Left renal cortex interstitium (tissue), 4 donors: Measurements from ENCODE around the gene PER1. TPM values are rescaled to one million over a fixed set of nuclear protein-coding genes. Genes with fewer than 3 reads are reported as not detected.
"Not testable (repeated sequence)": the region's sequence is repeated elsewhere in the genome, so short reads cannot be mapped to it uniquely, and the experiment has no call there.

Experiments
- DNase-seq, 4 donors: peaks; one replicate each; pipeline ENCODE4 v3.0.0-alpha.2; 2013; ENCODE audit warnings: low read depth in 4 of 4, low spot score in 2 of 4, missing footprints in 1 of 4
- polyA plus RNA-seq, 4 donors: library from polyadenylated mRNA; unstranded; fragments of 120-200 nt; gene quantifications; one replicate each; pipeline ENCODE4 v1.2.1, GENCODE V29; 2013; ENCODE audit not compliant: insufficient read length in 4 of 4

The PER1 gene
- polyA plus RNA-seq, 4 donors: 19.7 to 37.7 (median 30.8) TPM

DNA sequence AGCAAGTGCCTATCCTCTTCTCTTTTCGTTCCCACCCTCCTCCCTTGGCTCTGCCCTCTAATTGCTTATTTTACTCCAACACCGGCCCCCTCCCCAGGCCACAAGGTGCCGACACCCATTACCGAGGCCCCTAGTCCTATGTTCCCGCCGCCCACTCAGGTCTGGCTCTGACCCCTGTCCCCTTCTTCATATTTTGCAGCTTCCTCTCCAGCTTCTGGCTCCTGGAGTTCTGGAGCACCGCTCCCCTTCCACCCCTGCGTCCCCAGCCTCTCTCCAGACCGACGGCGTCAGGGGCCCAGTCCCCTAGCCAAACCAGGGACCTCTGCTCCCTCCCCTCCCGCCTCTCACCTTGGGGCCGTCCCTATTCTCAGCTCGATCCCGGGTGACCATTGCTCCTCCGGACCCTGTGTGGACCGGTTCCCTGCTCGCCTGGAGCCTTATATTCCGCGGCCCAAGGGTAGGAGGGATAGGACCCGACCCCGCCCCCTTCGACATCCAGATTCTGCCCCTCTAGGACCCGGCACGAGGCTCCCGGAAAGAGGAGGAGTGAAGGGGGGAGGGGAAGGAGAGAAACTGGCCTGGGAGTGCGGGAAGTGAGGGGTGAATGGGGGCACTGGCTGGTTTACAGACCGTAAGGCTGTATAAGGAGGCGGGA lies 28.4 kb downstream of the PER1 start, which contains the start of gene HES7:
HES7 (minus strand) TSS at position 412 of the 655 bp plus-strand sequence; CDS start at position 390, 22 bp downstream.
- DNase-seq: no peak

DNA sequence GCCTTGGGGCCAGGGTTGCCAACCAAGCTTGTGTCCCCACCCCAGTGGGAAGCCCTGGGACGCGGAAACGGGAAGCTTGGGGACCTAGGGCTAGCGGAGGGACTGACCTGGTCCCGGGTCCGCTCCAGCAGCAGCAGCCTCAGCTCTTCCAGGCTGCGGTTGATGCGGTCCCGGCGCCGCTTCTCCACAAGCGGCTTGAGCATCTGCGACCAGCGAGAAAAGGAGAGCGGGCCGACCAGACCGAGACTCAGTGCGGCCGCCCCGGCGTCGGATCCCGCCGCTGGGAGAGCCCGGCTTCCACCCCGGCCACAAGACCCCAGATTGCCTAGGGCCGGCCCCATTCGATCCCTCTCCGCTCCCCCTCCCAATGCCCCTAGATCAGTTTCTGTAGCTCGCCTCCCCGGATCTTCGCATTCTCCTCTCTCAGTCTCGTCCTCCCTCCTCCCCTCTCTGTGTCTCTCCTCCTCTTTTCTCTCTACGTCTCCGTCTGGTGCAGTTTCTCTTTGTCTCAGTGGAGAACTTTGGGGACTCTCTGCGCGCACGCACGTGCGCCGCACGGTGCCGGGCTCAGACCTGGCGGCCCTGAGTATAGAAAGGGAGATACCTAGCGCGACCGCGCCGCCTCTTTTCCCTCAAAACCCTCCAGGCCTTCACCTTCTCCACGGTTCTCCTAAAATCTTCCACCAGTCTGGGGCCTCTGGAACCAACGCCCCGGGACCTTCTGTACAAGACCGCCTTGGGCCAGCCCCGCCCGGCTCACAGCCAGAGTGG lies 29.1 kb downstream of the PER1 start:
- DNase-seq: peak in 1 of 4 donors; percentile 17

DNA sequence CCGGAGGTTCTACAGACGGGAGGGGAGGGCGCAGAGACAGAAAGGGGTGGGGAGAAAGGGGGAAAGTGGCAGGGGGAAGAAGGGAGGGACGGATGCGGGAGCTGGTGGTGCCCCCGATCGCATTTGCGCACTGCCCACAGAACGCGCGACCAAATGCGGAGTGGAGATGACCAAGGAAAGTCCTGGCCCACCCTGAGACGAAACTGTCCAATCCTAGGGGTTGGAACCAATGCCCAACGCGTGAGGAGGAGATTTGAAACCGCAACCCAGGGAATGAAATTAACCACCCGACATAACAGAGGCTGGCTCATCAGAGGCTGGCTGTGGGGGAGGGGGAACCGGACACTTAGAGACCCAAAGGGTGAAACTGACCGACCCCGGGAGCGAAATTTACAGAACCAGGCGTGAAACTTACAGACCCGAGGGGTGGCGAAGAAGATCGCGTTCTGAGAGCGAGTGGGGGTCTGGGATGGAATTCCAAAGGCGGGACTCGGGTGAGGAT lies 29.7 kb downstream of the PER1 start:
- DNase-seq: peak in 1 of 4 donors; percentile 11

DNA sequence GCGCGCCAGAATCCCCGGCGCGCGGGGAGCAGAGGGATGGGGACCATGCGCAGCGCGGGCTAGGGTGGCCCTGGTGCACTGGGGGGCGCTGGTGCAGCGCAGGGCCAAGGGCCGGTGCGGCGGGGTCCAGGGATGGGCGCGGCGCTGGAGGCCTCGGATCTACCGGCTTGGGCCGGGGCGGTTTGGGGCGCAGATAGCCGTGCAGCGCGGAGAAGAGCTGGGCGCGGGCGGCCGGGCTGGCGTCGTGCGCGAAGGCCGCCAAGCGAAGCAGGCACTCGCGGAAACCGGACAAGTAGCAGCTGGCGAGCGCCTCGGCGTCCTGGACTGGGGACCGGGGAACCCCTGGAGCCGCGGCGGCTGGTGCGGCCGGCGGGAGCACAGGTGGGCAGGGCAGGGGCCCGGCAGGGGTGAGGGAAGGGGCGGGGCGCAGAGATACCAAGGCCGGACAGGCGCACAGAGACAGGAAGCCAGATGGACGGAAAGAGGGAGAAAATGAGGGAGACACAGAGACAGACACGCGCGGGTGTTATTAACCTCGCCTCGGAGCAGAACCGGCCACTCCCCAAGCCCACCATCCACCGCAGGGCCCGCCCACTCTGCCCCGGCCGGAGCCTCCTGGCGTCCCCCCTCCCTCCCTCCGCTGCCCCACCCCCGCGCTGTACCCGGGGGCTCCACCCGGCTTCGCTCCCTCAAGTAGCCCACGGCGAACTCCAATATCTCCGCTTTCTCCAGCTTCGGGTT lies 30.4 kb downstream of the PER1 start:
- DNase-seq: peak in 1 of 4 donors; percentile 6

DNA sequence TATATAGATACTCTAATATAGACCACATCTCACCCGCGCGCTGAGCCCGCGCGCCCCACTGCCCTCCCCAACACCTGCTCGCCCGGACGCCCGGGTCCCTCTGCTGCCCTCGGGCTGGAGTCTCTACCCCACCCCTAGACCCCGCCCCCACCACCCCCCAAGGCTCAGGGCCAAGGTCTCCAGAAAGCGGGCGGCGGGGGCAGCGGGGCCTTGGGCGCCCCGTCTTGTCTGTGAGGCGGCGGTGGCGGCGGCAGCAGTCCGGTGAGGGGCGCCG lies 30.9 kb downstream of the PER1 start:
- no peak for DNase-seq

DNA sequence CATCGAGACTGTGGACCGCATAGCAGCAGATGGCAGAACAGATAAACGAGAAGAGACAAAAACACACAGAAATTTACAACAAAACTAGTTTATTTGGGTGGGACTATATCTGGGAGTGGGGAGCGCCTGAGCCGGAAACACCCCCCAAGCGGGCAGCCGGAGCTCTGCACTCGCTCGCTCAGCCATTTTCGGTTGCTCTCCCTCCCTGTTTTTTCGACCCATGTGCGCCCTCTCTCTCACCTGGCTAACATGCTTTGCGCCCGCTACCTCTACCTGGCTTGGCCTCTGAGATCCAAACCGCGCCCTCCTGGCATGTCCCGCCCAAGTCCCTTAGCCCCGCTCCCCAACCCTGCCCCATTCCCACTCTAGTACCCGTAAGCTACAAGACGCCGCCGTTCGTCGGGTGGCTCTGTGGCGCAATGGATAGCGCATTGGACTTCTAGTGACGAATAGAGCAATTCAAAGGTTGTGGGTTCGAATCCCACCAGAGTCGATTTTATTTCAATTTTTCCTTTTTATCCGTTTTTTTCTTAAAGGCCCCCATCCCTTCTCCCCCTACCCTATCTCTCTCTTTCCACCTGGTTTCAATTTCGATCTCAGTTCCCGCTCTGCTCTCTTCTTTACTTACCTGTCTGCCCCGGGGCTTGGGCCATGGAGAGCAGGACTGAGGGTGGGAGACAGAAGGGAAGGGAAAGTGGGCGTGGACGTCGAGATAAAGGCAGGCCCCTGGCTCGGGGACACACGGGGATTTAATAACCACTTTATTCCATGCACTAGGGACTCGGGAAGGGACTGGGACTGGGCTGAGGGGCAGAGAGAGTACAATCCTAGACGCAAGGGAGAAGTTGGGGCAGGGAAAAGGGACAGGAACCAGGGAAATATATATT lies 31.4 kb downstream of the PER1 start:
- no peak for DNase-seq

DNA sequence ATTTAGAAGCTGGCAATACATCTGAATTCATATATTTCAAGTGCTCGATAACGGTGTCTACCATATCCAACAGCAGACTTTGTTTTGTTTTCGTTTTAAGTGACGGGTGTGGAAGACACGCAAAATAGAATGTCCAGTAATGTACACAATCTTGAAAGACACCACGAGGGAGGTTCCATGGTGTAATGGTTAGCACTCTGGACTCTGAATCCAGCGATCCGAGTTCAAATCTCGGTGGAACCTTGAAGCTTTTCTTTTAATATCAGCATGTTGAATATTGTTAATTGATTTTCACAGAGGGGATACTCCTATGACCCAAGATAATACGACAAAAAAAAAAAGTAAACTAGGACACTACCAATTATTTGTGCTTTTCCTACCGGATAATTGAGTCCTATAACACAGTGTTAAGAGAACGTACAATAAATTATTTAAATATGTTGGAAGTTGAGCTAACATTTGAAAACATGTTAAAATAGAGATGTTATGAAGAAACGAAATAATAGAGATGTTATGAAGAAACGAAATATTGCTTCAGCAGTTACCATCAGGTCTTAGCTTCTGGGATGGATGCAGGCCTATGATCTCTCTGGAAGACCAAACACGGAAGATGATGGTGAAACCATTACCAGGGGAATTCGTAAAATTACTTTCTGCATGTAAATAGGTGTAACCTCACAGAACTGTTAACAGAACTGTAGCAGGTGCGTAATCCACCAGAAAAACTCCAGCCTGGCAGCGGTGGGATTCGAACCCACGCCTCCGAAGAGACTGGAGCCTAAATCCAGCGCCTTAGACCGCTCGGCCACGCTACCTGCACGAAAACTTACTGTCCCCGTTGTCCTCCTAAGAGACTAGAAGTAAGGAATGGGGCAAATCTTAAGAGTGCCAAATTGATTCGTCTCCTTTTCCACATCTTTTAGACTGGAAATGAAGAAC lies 32.4 kb downstream of the PER1 start:
- peak in 3 of 4 donors; percentile 86 to 94 (median 92) for DNase-seq

DNA sequence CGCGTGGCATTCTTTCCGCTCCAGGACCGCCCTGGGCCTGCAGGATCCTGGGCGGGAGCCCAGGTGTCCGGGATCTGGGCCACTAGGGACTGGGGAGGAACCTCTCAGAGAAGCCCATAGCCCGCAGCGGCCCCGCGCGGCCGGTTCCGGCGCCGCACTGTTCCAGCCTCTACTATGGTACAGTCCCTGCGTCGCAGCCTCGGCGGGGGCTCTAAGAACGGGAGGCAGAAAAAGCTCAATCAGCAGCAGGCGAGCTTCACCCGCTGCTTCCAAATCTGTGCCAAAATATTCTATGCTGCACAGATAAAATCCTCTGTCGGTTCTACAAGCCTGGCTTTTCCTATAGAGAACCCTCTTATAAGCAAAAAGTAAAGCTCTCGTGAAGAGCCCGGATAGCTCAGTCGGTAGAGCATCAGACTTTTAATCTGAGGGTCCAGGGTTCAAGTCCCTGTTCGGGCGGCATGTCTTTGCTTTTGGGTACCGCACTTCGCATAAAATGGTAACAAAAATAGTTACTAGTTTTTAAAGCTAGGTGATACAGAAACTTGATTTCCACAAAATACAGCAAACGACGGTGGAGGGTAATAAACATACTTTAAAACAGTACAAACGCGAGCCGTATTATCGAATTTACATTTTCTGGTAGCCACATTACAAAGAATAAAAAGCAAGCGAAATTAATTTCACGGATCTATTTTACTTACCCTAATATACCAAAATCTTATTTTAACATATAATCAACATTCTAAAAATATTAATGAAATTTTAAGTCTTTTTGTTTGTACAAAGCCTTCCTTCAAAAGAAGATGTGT lies 33.2 kb downstream of the PER1 start:
- peak in 1 of 4 donors; percentile 85 for DNase-seq

DNA sequence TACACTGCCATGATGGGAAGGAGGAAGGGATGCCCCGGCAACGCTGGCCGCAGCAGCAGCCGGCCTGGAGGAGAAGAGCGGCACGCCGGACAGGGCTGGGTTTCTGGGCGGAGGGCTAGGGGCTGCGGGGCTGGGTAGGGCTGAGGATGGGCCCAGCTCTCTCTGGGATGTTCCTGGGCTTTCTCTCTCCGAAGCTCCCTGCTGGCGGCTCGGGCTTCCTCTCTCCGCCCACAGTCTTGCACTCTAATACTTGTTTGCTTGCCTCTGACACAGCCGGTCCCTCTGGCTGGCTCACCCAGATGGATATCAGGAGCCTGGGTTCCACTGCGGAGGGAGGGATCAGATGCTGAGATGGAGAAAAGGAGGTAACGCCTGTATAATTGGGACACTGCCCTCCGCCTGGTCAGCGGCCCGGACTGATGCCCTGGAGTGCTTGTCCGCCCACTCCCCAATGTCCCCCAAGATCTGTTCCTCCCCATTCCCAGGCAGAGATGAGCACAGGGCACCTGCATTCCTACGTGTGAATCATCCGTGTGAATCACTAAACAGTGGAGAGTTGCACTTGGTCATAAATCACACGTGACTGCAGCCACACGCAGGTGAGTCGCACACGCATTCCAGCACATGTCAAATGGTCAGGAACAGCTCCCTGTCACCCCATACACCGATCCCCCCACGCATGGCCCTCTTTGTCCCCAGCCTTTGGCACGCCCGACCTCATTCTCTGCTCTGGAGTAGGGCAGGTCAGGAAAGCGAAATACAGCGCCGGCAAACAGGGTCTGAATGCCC lies 34.0 kb downstream of the PER1 start, which contains the start of gene ALOXE3:
ALOXE3 (minus strand) TSS at position 535 of the 789 bp plus-strand sequence; CDS start at position 11, 524 bp downstream.
- DNase-seq: peak in 1 of 4 donors; percentile 36

DNA sequence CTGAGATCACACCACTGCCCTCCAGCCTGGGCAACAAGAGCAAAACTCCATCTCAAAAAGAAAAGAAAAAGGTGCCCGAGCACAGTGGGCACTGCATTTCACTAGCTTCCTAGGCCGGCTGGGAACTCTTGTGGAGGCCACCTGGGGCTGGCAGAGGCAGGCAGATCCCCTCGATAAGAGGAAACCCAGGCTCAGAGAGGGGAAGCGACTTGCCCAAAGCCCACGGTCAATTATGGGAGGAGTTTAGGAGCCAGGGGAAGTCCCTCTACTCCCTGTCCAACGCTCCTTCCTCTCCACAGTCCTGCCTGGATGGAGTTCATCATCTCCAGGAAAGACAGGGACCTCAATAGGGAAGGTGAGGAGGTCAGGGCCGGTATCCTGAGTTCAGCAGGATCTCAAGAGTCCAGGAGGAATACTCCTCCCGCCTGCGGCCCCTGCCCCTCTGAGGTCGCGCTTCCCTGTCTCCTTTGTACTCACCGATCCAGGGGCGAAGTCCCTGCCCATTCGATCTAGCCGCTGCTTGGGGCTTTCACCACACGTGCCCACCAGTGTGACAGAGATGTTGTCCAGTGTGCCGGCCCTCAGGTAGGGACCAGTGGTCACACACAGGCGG lies 34.7 kb downstream of the PER1 start:
- no peak for DNase-seq

DNA sequence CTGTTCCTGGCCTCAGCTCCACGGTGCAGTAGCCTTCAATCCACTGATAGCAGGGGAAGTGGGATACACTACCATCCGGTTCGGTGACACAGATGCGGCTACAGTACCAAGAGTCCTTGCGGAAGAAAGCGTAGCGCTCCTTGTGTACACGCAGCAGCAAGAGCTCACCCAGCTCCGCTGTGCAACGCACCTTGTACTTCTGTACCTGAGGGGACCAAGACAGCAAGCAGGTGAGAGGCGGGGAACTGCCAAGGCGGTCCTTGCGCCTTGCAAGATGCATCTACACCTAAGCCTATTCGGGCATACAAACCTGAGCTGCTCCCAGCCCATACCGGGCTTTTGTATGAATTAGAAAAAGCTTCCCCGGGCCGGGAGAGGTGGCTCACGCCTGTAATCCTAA lies 35.4 kb downstream of the PER1 start:
- no peak for DNase-seq

DNA sequence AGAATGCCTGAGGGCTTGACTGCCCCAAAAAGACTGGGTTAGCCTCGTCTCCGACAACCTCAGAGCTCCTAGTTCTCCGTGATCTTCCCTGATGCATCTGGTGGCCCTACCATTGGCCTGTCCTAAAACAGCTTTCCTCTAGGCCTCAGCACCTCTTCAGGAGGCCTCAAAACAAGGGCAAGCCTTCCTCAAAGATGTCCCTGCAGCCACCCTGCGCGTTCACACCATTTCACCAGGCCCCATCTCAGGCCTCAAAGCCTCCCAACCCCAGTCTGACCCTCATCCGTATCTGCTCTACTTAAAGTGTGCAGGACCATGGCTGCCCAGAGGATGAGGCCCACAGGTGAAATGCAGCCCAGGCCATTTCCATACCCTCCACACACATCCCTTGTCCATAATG lies 41.3 kb downstream of the PER1 start:
- DNase-seq: no peak

DNA sequence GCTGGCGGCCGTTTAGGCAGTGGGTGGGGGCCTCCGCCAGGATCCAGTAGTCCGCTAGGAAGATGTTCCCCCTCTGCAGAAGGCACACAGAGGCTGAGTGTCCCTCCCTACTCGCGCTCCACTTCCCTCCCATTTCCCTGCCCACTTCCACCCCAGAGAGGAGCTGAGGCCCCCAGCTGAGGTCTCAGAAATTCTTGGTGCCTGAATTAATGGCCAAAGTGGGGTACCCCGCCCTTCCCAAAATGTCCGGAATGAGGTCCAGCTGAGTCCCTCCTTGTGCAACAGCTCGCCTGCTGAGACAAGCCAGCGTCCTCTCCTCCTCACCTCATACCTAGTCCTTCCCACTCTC lies 41.8 kb downstream of the PER1 start:
- DNase-seq: no peak

DNA sequence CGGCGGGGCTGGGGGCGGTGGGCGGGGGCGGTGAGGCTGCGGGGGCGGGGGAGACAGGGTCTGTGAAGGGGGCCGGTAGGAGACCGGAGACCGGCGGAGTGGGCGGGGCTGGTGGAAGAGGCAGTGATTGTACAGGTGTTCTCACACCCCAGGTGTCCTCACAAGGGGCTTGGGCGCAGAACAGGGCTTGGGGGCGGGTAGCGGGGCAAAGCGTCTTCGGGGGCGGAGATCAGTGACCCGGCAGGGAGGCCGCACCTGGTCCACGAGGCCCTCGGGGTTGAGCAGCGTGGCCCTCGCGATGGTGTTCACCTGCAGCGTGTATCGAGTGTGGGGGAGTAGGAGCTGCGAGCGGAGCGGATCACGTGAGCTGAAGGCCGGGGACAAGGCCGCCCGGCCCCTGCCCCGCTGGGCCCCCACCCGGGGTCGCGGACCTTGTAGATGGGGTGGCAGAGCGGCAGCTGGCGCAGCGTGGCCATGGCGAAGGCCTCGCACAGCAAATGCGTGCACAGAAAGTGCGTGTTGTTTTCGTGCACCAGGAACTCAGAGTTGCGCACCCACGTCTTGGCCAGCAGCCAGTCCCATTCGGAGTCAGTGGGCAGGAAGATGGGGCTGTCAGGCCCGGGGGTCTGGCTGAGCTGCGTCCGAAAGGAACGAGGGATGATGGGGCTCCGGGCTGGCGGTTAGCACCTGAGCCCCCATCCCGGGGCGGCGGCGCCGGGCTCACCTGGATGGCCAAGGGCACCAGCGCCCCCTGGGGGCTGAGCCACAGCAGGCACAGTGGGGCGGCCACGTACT lies 42.3 kb downstream of the PER1 start:
- DNase-seq: peak in 2 of 4 donors; percentile 9 to 53

DNA sequence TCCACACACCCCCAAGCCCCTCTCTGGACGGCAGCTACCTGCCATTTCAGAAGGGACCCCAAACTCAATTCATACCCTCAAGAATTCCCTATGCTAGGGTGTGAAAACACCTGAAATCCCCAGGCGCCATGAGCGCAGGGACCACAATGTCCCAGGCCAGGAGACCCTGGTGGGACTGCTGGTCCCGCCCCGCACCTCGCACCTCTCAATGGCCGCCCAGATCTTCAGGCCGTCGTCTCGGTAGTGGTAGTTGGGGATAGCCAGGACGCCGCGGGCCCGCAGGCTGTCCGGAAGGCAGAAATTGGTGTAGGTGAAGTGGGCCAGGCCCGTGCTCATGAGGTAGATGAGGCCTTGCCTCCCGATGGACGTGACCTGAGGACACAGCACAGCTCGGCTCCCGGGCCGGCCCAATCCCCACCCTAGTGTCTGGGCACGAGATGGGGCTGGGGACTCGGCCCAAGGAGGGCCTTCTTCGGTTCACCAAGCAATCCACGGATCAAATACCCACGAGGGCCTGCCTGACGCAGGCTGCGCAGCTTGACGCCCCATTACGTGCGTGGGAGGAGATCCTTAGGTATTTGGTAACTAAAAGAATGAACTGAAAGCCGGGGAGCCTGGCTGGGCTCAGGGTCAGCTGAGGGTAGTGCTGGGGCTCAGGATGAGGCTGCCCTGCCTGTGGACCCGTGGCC lies 43.1 kb downstream of the PER1 start:
- DNase-seq: no peak

DNA sequence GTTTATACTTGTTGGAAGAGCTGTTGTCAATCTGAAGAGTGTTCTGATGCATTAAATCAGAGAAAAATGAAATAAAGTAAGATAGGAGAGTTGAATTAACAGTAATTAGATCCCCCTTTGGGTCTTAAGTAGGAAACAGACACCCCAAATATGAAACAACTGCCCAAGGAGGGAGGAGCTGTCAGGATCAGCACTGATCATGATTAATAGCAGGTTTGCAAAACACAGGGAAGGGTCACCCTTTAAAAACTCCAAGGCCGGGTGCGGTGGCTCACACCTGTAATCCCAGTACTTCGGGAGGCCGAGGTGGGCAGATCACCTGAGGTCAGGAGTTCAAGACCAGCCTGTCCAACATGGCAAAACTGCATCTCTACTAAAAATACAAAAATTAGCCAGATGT lies 45.2 kb downstream of the PER1 start:
- not testable (repeated sequence) for DNase-seq
